Cardiac fibroblast (primary cell): ENCODE results near the gene HBP1.

ENCODE experiments used
- DNase-seq, 2 donors: peaks; one replicate each; pipeline versions ENCODE4 v3.0.0 to v3.0.0-alpha.2; 2010; ENCODE audit warnings: low read depth in 2 of 2
- H3K4me3 ChIP-seq, 2 donors: replicated peaks in 1 of 2; 1 replicate in 1 of 2; 2 replicates in 1 of 2; pipeline ENCODE4 v1.5.1; 2011; ENCODE audit warnings: low read depth in 2 of 2, low read length in 2 of 2, mild to moderate bottlenecking in 2 of 2, moderate library complexity in 1 of 2
- CTCF ChIP-seq: IDR thresholded peaks from one replicate; pipeline ENCODE4 v1.5.1; 2011; ENCODE audit warnings: low read depth, mild to moderate bottlenecking, low read length, inconsistent platforms

Gene HBP1

DNA sequence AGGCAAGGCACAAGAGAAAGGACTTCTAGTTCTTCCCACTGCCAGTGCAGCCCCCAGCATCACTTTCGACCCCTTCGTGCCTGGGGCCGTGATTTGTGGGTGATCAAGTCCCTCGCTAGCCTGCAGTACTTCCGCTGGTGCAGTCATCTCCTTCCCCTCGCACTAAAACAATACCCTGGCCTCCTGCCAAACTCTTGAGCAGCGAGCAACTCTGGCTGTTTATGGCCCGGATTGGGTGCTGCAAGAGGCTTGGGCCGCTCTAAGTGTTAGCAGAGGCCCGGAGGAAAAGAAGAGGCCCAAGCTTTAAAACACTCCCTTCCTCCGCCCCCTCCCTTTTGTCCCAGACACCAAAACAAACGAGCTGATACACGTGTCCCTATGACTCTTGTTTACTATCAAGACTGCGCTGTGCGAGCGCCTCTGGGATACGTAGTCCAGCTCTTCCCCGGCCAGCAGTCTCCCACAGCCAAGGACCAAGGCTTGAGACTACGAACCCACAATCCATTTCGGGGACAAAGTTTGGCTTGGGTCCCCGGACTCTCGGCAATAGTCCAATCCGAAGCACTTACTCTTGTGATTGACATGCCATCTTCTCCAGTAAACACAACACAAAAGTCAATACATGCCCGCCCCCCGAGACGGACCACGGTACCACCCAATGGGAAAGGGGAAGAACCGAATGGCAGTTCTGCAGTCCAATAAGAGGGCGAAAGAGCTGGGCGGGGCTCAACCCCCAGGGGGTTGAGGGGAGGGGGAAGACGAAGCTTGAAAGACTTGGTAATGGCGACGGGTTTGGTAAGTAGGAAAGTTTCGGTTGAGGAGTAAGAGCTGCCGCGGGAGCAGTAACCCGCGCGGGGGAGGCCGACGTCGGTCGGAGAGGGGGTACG is at the start of gene HBP1:
Gene HBP1, plus strand, starts transcription at position 771 of the 887 bp plus-strand sequence. CDS start 10,891 bp downstream, outside the sequence.
- peak within 1 kb of the TSS; percentile 83 to 94 for H3K4me3 ChIP-seq
- peak; percentile 100 for DNase-seq
- no peak for TF ChIP-seq CTCF

GRCh38 chr7:107119376-107120105 is 49.3 kb upstream of the HBP1 start:
- TF ChIP-seq CTCF: no peak
- no peak for DNase-seq
- H3K4me3 ChIP-seq: no peak overlapping the region

- no peak for TF ChIP-seq CTCF
- DNase-seq: peak in 1 of 2 donors; percentile 17
- H3K4me3 ChIP-seq: no peak overlapping the region
These were observed 46.3 kb upstream of the HBP1 start for GRCh38 chr7:107122486-107122911.

DNA sequence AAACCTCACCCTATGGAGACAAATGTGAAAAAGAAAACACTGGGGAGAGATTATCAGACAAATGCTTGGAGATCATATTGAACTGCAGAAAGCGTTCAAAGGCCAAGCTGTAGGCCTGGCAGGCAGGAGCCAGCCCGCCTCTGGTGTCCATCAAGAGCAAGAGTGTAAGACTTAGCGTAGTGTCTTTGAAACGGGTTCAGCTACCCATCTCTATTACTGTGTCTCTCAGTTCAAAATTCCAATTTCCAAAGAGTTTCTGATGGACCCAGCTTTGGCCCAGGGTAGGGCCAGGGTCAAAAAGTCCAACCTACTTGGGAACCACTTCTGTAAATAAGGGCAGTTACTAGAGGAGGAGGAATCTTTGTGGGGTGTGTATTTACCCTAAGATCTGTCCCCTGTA is 45.4 kb upstream of the HBP1 start:
- no peak for DNase-seq
- no peak for TF ChIP-seq CTCF
- no peak overlapping the region for H3K4me3 ChIP-seq

DNA sequence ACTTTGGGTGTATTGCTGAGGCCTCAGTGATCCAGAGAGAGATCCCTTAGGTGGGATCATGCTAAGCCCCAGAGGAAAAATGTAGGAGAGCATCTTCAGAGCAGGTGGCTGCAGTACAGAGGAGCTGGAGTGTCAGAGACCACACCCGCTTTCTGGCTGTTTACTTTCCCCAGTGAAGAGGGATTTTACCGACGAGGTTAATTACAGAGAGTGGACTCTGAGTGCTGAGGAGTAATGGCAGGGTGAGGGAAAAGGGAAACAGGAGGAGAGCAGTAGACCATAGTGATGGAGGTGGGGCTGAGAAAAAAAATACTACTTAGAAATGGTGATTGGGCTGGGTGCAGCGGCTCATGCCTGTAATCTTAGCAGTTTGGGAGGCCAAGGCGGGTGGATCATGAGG is 43.3 kb upstream of the HBP1 start:
- TF ChIP-seq CTCF: no peak
- H3K4me3 ChIP-seq: no peak overlapping the region
- DNase-seq: no peak

- no peak for DNase-seq
- TF ChIP-seq CTCF: no peak
- H3K4me3 ChIP-seq: no peak overlapping the region
These were observed 40.6 kb upstream of the HBP1 start for GRCh38 chr7:107128217-107128616.
